ENCODE data around the gene DCUN1D3.

Gene DCUN1D3

GRCh38 chr16:20938426-20938825 is 38.3 kb upstream of the DCUN1D3 start:
- Histone ChIP-seq H3K27me3 (ENCODE audit: insufficient read depth, low read length) (no peaks in the 10 kb centered on the region; the same call in 1 of the 2 replicates), H4K20me1 (ENCODE audit: insufficient read depth, low read length) (no peaks in the 10 kb centered on the region), H3K9me3 (ENCODE audit: low read length) (no peaks in the 10 kb centered on the region), H2AFZ (ENCODE audit: low read length) (no peak overlapping the region), H3K27ac (ENCODE audit: low read depth, low read length, poor library complexity, severe bottlenecking) (no peak overlapping the region), H3K36me3 (ENCODE audit: insufficient read depth, low read length) (no peaks in the 10 kb centered on the region), H3F3A (ENCODE audit: insufficient read depth, low read length) (no peaks in the 10 kb centered on the region), H3K9ac (ENCODE audit: low read length) (no peak overlapping the region), H3K4me1 (ENCODE audit: insufficient read depth, low read length, severe bottlenecking) (no peaks in the 10 kb centered on the region), H3K9me2 (ENCODE audit: low read depth, low read length) (no peaks in the 10 kb centered on the region), H3K79me2 (ENCODE audit: insufficient read depth, low read length) (no peaks in the 10 kb centered on the region), H3K4me2 (ENCODE audit: low read length) (no peak overlapping the region), H3K4me3 (ENCODE audit: low read depth, low read length, poor library complexity, severe bottlenecking) (no peak overlapping the region)
- TF ChIP-seq CTCF (IDR thresholded peaks at IDR 0.05; ENCODE audit: low read length): no peak

GRCh38 chr16:20937736-20938135 is 37.6 kb upstream of the DCUN1D3 start:
- no peaks in the 10 kb centered on the region; the same call in 1 of the 2 replicates for H3K27me3 ChIP-seq (ENCODE audit: insufficient read depth, low read length)
- H3K4me2 ChIP-seq (ENCODE audit: low read length): no peak overlapping the region
- H3K27ac ChIP-seq (ENCODE audit: low read depth, low read length, poor library complexity, severe bottlenecking): no peak overlapping the region
- no peaks in the 10 kb centered on the region for H3K36me3 ChIP-seq (ENCODE audit: insufficient read depth, low read length)
- no peaks in the 10 kb centered on the region for H3F3A ChIP-seq (ENCODE audit: insufficient read depth, low read length)
- H3K9me3 ChIP-seq (ENCODE audit: low read length): no peaks in the 10 kb centered on the region
- no peaks in the 10 kb centered on the region for H3K79me2 ChIP-seq (ENCODE audit: insufficient read depth, low read length)
- no peak overlapping the region for H3K4me3 ChIP-seq (ENCODE audit: low read depth, low read length, poor library complexity, severe bottlenecking)
- H2AFZ ChIP-seq (ENCODE audit: low read length): no peak overlapping the region
- H3K4me1 ChIP-seq (ENCODE audit: insufficient read depth, low read length, severe bottlenecking): no peaks in the 10 kb centered on the region
- no peak for TF ChIP-seq EZH2 (IDR thresholded peaks at IDR 0.05; ENCODE audit: borderline replicate concordance, low read length)
- no peak for TF ChIP-seq CTCF (IDR thresholded peaks at IDR 0.05; ENCODE audit: low read length)
- H4K20me1 ChIP-seq (ENCODE audit: insufficient read depth, low read length): no peaks in the 10 kb centered on the region
- H3K9ac ChIP-seq (ENCODE audit: low read length): no peak overlapping the region
- no peaks in the 10 kb centered on the region for H3K9me2 ChIP-seq (ENCODE audit: low read depth, low read length)

GRCh38 chr16:20933589-20933988 is 33.4 kb upstream of the DCUN1D3 start:
- no peaks in the 10 kb centered on the region for H3K36me3 ChIP-seq (ENCODE audit: insufficient read depth, low read length)
- H2AFZ ChIP-seq (ENCODE audit: low read length): no peak overlapping the region
- H3K4me2 ChIP-seq (ENCODE audit: low read length): no peak overlapping the region
- no peak overlapping the region for H3K27ac ChIP-seq (ENCODE audit: low read depth, low read length, poor library complexity, severe bottlenecking)
- no peaks in the 10 kb centered on the region for H3F3A ChIP-seq (ENCODE audit: insufficient read depth, low read length)
- H3K4me1 ChIP-seq (ENCODE audit: insufficient read depth, low read length, severe bottlenecking): no peaks in the 10 kb centered on the region
- H3K9me2 ChIP-seq (ENCODE audit: low read depth, low read length): no peaks in the 10 kb centered on the region
- H3K79me2 ChIP-seq (ENCODE audit: insufficient read depth, low read length): no peaks in the 10 kb centered on the region
- no peak for TF ChIP-seq CTCF (IDR thresholded peaks at IDR 0.05; ENCODE audit: low read length)
- TF ChIP-seq EZH2 (IDR thresholded peaks at IDR 0.05; ENCODE audit: borderline replicate concordance, low read length): no peak
- H3K9ac ChIP-seq (ENCODE audit: low read length): no peak overlapping the region
- no peaks in the 10 kb centered on the region for H3K9me3 ChIP-seq (ENCODE audit: low read length)
- no peak overlapping the region for H3K4me3 ChIP-seq (ENCODE audit: low read depth, low read length, poor library complexity, severe bottlenecking)
- no peaks in the 10 kb centered on the region; the same call in 1 of the 2 replicates for H3K27me3 ChIP-seq (ENCODE audit: insufficient read depth, low read length)
- no peaks in the 10 kb centered on the region for H4K20me1 ChIP-seq (ENCODE audit: insufficient read depth, low read length)
